Measurements from ENCODE around the gene WDFY4. TPM values are rescaled to one million over a fixed set of nuclear protein-coding genes. Genes with fewer than 3 reads are reported as not detected.

WDFY4 gene
- total RNA-seq, 1 experiment from 2014 or later, result not detected

DNA sequence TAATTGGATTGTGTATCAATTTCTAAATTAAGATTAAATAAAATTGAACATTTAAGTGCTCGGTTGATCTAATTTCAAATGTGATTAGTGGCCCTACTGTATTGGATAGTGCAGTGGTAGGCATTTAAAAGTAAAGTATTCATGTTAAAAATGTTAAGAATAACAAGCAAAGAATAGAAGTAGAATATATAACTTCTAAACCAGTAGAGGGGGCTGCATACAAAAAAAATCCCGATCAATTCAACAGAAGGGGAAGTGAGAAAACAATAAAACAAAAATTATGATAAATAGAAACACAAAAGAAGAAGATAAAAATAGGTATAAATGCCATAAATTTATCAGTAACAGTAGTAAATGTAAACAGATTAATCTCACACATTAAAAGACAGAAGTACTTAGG lies 24.9 kb upstream of the WDFY4 start:
- Histone ChIP-seq H3K4ac (ENCODE audit: low read depth, low read length) (no peak overlapping the region), H3K14ac (ENCODE audit: insufficient read depth, low read length) (no peak overlapping the region), H4K8ac (replicated peaks; ENCODE audit: insufficient read length, low read depth, low read length) (no peak overlapping the region), H3K4me1 (ENCODE audit: insufficient read depth, low read length) (no peaks in the 10 kb centered on the region; the same call in 1 of the 2 replicates), H3K18ac (ENCODE audit: insufficient read length, low read depth, low read length) (no peak overlapping the region), H4K5ac (ENCODE audit: insufficient read length, low read depth, low read length) (no peak overlapping the region), H3K4me2 (ENCODE audit: insufficient read depth, insufficient read length, low read length) (no peak overlapping the region), H4K20me1 (ENCODE audit: control insufficient read depth, insufficient read depth, insufficient read length) (no peaks in the 10 kb centered on the region), H3K23me2 (ENCODE audit: insufficient read length, low read depth, low read length, poor library complexity, severe bottlenecking) (peaks cover 11% of the 10 kb centered on the region), H3K9ac (ENCODE audit: extremely low read depth, insufficient read length, low read length) (no peak overlapping the region), H3K79me1 (ENCODE audit: insufficient read depth, low read depth, low read length, poor library complexity, severe bottlenecking) (no peaks in the 10 kb centered on the region), H2BK20ac (ENCODE audit: low read depth, low read length, poor library complexity, severe bottlenecking) (no peak overlapping the region), H4K91ac (ENCODE audit: insufficient read length, low read depth, low read length) (no peak overlapping the region), H2AFZ (ENCODE audit: low read length) (no peak overlapping the region), H2BK5ac (ENCODE audit: insufficient read length, low read length) (no peak overlapping the region), H3K9me3 (ENCODE audit: control insufficient read depth, low read depth, low read length) (no peaks in the 10 kb centered on the region), H3K23ac (ENCODE audit: insufficient read length, low read depth, low read length) (no peak overlapping the region), H3K79me2 (ENCODE audit: insufficient read depth, low read length) (no peaks in the 10 kb centered on the region), H3K56ac (ENCODE audit: insufficient read length, low read depth, low read length) (no peak overlapping the region), H2BK12ac (ENCODE audit: insufficient read length, low read depth, low read length) (no peak overlapping the region), H2BK120ac (ENCODE audit: low read depth, low read length, poor library complexity, severe bottlenecking) (no peak overlapping the region), H2BK15ac (ENCODE audit: low read depth, low read length) (no peak overlapping the region), H3T11ph (ENCODE audit: low read length) (no peak overlapping the region), H2AK5ac (ENCODE audit: insufficient read length, low read length) (no peak overlapping the region), H3K27ac (ENCODE audit: insufficient read length, low read depth, low read length) (no peak overlapping the region), H3K27me3 (ENCODE audit: insufficient read depth, low read length) (peaks cover 5% of the 10 kb centered on the region; the same call in 1 of the 2 replicates)
- no peak overlapping the region for H3K4me3 Mint-ChIP-seq
- DNase-seq, result no peak
- peaks cover 0 to 4% of the 10 kb centered on the region in 2 experiments; a peak in 3 of 5 replicates for H3K9me3 Mint-ChIP-seq
- H3K27ac Mint-ChIP-seq, result no peak overlapping the region
- H3K4me1 Mint-ChIP-seq, result peaks cover 14% of the 10 kb centered on the region in 2 experiments
- peaks cover 0 to 2% (median 0%) of the 10 kb centered on the region in 3 experiments; a peak in 1 of 7 replicates for H3K36me3 Mint-ChIP-seq (ENCODE audit: insufficient read depth in 1 of 3, low read depth in 3 of 3)
- TF ChIP-seq, protein P1, sequence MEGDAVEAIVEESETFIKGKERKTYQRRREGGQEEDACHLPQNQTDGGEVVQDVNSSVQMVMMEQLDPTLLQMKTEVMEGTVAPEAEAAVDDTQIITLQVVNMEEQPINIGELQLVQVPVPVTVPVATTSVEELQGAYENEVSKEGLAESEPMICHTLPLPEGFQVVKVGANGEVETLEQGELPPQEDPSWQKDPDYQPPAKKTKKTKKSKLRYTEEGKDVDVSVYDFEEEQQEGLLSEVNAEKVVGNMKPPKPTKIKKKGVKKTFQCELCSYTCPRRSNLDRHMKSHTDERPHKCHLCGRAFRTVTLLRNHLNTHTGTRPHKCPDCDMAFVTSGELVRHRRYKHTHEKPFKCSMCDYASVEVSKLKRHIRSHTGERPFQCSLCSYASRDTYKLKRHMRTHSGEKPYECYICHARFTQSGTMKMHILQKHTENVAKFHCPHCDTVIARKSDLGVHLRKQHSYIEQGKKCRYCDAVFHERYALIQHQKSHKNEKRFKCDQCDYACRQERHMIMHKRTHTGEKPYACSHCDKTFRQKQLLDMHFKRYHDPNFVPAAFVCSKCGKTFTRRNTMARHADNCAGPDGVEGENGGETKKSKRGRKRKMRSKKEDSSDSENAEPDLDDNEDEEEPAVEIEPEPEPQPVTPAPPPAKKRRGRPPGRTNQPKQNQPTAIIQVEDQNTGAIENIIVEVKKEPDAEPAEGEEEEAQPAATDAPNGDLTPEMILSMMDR (conservative IDR thresholded peaks at IDR 0.05), result peak; percentile 67
- peaks cover 33% of the 10 kb centered on the region for H3K27me3 Mint-ChIP-seq (ENCODE audit: low read depth)
- no CpG with 5 or more reads among the region's 2 CpGs for WGBS (ENCODE audit: extremely low coverage, insufficient read length, low lambda C conversion rate)

Measured in H9 (cell line).